Measurements from ENCODE around the gene GNG3.
"Not testable (repeated sequence)": the region's sequence is repeated elsewhere in the genome, so short reads cannot be mapped to it uniquely, and the experiment has no call there.

Gene GNG3

DNA sequence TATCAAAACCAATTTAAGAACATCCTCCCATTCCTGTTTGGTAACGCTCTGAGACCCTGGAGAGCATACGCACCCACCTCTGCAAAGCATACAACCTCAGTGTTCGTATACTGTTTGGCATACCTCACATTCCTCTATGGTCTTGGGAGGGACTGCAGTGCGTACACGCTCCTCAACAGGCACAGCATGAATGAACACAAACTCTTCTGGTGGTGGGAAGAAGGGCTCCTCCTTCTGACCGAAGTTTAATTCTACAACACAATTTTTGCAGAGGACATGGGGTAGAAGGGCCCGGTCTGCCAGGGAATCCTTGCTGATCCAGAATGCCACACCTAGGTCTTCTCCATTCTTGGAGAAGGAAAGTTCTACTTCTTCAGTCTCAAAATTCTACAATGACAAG, 14.5 kb downstream of the GNG3 start:
- FAIRE-seq: no peak

DNA sequence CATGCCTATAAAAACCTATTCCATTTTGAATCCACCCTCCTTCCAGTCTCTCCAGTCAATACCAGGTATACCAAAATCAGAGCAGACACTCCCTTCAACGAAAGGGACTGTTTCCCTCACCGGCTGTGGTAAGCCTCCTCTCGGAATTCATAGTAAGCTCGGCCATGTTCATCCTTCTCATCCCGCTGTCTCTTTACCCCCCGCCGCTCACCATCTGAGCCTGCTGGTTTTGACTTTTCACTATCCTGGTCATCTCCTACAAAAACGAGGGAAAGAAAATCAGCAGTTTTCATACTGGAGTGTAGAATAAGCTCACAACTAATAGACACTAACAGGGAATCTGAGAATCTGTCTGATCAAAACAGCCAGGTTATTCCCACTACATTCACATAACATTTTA, 16.7 kb downstream of the GNG3 start:
- FAIRE-seq: no peak

GRCh38 chr11:62725646-62726045, 18.2 kb downstream of the GNG3 start:
- FAIRE-seq: no peak

DNA sequence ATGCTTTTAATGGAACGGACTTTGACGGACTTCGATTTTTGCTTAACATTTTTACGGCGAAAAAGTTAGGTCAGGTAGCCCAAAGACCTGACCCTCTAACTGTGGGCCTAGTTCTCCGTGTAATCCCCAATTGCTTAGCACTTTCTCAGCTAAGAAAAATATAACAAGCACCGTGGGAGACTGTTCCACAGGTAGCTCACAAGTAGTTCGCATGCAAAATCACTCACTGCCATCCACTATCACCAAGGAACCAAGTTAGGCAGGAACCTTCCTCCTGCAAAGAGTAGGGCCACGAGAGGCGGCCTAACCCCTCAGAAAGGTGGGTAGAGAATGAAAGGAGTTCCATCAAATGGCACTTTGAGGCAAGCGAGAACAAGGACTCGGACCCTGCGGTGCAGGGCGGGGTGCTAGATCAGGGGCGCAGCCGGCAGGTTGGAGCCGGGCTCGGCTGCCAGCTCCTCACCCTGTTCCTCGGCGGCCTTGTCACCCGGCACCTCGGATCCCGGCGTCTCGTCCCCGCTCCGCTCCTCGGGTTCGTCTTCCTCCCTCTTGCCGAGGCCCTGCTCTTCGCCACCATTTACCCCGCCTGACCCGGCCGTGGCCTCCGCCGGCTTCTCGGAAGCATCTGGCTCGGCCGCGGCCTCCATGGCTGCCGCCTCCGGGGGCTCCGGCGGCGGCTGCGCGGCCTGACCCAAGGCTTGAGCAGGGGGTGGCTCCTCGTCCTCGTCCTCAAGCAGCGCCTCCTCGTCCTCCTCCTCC, 18.9 kb downstream of the GNG3 start:
- no peak for FAIRE-seq

DNA sequence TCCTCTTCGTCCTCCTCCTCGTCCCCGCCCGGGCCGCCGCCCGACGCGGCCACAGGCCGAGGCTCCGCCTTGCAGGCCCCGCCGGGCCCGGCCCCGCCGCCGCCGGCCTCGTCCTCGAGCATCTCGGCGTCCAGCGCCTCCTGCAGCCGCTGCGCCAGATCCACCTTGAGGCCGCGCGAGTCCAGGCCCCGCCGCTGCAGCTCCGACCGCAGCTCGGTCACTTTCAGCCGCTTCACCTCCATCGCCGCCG, 19.4 kb downstream of the GNG3 start:
- no peak for FAIRE-seq

DNA sequence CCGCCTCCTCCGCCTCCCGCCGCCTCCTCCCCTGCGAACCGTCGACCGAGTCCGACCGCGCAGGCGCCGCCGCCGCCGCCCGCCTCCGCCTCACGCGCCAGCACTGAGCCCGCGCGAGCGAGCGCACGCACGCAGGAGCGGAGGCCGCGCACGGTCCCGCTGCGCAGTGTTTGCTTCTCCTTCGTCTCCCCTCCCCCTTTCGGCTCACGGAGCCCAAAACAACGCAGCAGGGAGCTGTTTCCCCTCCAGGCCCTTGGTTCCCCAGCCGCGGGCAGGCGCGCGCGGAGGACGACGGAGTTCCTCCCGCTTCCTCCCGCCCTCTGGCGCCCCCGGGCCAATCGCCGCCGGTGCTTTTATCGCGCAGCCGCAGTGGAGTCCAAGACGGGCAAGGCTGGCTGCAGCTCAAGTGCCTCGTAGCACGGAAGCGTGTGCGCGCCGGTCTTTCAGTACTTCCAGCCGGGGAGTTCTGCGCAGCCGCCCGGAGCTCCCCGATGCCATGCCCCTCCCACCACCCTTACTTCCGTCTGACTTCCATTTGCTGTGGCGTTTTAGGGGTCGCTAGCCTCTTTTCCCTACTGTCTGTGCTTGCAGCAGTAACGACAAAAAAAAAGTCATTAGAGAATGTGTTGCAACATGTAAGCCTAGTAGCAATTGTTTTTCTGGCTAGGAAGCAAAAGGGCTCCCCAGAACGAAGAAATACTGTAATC, 19.8 kb downstream of the GNG3 start, which contains the start of gene HNRNPUL2:
Gene HNRNPUL2 (minus strand): TSS at position 293 of the 707 bp plus-strand sequence. CDS start 301 bp downstream, outside the sequence.
- FAIRE-seq: peak; percentile 62

- FAIRE-seq: peak; percentile 92
Measured at GRCh38 chr11:62727872-62728170, 20.3 kb downstream of the GNG3 start.

GRCh38 chr11:62728171-62728988, 20.9 kb downstream of the GNG3 start, which contains the start of gene TTC9C:
Gene TTC9C, plus strand, starts transcription at chr11:62728486. Its CDS starts 363 bp downstream, at chr11:62728849.
- FAIRE-seq: no peak

DNA sequence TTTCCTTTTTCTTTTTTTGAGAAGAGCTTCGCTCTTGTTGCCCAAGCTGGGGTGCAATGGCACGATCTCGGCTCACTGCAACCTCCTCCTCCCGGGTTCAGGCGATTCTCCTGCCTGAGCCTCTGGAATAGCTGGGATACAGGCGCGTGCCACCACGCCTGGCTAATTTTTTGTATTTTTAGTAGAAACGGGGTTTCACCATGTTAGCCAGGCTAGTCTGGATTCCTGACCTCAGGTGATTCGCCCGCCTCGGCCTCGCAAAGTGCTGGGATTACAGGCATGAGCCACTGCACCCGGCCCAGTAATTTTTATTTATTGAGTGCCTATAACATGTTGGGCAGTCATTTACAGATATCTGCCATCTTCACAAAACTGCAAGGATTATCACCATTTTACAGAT, 22.6 kb downstream of the GNG3 start:
- not testable (repeated sequence) for FAIRE-seq

DNA sequence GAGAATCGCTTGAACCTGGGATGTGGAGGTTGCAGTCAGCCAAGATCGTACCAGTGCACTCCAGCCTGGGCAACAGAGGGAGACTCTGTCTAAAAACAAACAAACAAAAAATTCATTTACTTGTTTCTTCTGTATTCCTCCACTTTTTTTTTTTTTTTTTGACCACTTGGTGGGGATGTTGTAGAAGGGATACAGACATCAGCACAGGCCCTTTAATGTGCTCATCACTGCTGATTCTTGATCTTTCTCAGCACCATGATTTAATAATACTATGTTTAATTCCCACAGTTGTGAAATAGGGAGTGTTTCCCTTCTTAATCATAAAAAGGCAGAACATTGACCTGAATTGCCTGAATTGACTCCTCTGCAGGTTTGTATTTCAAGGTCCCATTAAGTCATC, 25.4 kb downstream of the GNG3 start:
- no peak for FAIRE-seq

GRCh38 chr11:62737196-62737595, 29.7 kb downstream of the GNG3 start:
- no peak for FAIRE-seq

DNA sequence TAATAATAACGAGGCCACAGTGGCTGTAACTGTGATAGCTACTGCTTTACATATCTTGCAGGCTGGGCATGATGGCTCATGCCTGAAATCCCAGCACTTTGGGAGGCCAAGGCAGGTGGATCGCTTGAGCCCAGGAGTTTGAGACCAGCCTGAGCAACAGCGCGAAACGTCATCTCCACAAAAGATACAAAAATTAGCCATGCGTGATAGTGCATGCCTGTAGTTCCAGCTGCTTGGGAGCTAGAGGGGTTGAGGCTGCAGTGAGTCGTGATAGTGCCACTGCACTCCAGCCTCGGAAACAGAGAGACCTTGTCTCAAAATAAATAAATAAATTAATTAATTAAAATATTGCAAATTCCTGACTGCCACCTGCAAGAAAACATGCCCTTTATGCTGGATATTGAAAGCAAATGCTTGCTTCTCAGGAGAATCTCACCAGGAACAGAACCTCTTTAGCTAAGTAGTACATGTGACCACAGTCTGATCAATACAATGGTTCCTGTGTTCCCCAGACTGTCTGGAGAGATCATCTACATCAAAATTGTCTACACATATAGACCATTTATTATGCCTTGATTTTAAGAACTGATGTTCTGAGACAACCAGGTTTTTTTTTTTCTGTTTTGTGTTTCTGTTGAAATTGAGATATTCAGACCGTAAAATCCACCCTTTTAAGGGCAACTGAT, 40.1 kb downstream of the GNG3 start:
- no peak for FAIRE-seq

GRCh38 chr11:62749931-62750330, 42.5 kb downstream of the GNG3 start:
- FAIRE-seq: not testable (repeated sequence)

- FAIRE-seq: no peak
Measured at GRCh38 chr11:62752177-62752785, 44.8 kb downstream of the GNG3 start.

DNA sequence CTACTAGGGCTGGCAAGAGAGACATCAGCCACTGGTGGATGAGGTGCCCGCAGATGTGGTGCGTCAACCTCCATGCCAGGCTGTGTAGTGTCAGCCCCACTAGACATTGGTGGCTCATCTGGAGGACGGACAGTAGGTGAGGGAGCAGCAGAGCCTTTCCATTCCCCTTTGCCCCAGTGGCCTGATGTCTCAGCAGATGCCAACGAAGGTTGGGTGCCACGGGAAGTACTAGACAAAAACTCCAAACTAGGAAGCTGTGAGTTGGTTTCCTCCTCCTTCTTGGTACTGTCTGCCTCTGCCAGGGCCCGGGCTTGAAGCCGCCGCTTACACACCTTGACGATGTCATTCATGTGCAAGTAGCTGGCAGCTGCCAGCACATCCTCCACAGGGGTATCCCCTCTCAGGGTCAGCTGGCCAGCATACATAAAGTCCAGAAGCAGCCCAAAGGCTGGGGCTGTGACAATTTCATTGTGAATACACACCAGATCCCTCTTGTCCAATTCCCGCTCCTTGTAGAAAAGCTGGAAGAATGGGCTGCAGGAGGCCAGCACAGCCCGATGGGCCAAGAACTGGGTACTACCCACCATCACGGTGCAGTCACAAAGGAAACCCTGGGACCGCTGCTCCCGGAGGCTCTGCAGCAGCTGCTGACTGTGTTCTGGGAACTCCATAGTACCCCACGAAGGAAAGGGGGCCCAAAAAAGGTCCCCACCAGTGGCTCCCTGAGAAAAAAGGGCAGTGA, 45.7 kb downstream of the GNG3 start:
- no peak for FAIRE-seq

DNA sequence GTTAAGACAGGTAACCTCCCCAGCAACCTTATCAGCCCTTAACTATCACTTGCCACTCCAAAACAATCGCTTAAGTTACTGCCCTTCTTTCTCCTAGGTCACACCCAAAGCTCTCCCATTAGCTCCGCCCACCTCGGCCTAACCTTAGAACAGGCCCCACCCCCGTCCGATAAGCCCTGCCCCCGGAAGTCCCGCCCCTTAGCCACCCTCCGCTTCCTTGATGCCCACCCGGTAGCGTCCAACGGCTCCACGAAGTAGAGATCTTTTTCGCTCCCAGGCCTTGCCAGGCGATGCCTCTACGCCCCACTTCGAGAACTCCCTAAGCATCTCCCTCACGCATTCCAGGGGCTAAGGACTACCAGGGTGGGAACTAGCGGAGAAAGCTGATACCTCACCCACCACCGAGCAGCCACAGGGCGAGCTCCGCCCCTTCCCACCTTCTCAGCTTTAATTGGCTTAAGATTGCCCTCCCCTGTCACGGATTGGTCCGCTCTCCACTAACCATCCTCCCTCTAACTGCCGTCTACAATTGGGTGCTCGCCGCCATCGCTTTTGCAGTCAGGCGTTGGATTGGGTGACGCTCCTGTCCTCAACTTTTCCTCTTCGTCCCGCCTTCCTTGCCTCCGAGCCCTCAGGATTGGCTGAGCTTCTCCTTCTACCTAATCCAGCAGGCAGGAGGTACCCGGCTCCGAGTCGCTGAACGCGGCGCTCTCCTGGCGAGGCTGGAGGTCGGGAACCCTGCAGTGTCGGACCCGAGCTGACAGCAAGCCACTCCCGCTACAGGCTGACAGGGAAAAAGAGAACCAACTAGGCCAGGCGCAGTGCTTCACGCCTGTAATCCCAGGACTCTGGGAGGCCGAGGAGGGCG, 46.5 kb downstream of the GNG3 start, which contains the start of gene ZBTB3:
Gene ZBTB3 (minus strand): TSS at position 425 of the 868 bp plus-strand sequence. CDS start 496 bp downstream, outside the sequence.
- FAIRE-seq: peak; percentile 92

DNA sequence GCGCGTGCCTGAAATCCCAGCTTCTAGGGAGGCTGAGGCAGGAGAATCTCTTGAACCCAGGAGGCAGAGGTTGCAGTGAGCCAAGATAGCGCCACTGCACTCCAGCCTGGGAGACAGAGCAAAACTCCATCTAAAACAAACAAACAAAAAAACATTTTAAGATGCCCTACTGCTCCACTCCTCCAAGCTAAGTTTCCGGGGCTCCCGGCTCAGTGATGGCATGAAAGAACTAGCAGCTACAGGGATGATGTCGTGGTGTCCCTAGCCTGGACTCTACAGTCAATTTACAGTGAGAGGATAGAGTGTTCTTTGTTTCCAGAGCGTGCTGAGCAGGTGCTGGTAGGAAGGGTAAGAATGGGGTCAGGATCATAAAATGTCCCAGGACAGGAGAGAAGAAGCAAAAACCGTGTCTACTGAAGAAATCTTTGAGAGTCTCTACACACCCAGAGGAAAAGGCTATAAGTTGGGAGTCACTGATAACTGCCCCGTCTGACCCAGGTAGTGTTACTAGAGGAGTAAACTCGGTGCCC, 47.7 kb downstream of the GNG3 start:
- FAIRE-seq: no peak

DNA sequence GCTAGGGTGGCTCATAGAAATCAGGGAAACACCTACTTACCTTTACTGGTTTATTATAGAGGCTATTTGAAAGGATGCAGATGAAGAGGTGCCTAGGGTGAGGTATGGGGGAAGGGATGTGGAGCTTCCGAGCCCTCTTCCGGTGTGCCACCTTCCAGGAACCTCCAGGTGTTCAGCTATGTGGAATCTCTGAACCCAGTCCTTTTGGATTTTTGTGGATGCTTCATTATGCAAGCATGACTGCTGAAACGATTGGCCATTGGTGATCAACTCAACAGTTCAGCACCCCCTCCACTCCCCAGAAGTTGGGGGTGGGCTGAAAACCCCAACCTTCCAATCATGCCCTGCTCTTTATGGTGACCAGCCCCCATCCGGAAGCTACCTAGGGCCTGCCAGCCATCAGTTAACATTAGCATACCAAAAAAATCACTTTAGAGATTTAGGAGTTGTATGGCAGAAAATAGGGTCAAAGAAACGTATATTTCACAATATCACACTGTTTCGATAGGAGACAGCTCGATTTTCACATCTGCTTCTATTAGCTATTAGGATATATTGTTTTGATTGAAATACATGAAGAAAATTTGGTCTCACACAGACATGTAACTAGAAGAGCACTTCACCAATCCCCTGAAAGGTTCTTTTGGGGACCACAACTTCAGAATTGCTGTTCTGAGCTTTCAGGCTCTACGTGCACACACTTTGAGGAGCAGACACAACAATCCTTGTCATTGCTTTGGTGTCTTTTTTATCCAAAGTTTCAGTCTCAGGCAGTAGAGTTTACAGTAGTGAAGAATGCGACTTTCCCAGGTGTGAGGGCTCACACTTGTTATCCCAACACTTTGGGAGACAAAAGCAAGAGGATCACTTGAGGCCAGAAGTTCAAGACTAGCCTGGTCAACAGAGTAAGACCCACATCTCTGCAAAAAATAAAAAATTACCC, 50.6 kb downstream of the GNG3 start:
- FAIRE-seq: no peak

All from TTC549 (cell line).